ENCODE measurements around the gene DHRS9.

DHRS9 gene

DNA sequence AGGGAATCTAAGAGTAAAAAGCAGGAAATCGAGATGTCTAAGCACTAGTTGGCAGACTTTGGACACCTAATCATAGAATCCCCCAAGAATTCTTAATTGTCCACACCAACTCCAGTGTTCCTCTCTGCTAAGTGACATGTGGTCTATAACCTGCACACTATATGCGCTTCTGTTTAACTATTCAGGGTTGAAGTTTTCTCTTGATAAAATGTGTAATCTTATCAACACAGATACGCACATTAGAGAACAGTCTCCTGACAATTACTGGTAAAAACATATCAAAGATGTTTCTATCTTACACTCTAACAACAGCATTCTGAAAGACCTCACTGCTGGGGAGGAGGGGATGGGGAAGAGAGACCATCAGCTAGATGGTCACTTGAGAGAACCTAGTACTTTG lies 42.1 kb upstream of the DHRS9 start:
- Histone ChIP-seq H3K4me1 (ENCODE audit: low read length) (no peaks in the 10 kb centered on the region), H3K4me3 (ENCODE audit: low read length) (no peak overlapping the region), H3K27me3 (replicated peaks; ENCODE audit: insufficient read depth, low read length) (no peaks in the 10 kb centered on the region), H3K4me2 (ENCODE audit: low read depth, low read length) (no peak overlapping the region), H3K27ac (ENCODE audit: low read length) (no peak overlapping the region), H3K9ac (ENCODE audit: low read length) (no peak overlapping the region), H3K9me2 (replicated peaks; ENCODE audit: insufficient read depth, low read length) (no peaks in the 10 kb centered on the region), H3F3A (ENCODE audit: insufficient read depth, low read length) (no peaks in the 10 kb centered on the region), H3K9me3 (replicated peaks; ENCODE audit: insufficient read depth, low read length) (no peaks in the 10 kb centered on the region), H4K20me1 (ENCODE audit: insufficient read depth, low read length) (no peaks in the 10 kb centered on the region), H2AFZ (ENCODE audit: low read length) (no peak overlapping the region), H3K36me3 (replicated peaks; ENCODE audit: insufficient read depth, low read length) (no peaks in the 10 kb centered on the region), H3K79me2 (ENCODE audit: low read length) (no peaks in the 10 kb centered on the region)
- no peak for TF ChIP-seq EZH2 (optimal IDR thresholded peaks at IDR 0.05; ENCODE audit: low read depth, low read length)
- TF ChIP-seq, protein P1, sequence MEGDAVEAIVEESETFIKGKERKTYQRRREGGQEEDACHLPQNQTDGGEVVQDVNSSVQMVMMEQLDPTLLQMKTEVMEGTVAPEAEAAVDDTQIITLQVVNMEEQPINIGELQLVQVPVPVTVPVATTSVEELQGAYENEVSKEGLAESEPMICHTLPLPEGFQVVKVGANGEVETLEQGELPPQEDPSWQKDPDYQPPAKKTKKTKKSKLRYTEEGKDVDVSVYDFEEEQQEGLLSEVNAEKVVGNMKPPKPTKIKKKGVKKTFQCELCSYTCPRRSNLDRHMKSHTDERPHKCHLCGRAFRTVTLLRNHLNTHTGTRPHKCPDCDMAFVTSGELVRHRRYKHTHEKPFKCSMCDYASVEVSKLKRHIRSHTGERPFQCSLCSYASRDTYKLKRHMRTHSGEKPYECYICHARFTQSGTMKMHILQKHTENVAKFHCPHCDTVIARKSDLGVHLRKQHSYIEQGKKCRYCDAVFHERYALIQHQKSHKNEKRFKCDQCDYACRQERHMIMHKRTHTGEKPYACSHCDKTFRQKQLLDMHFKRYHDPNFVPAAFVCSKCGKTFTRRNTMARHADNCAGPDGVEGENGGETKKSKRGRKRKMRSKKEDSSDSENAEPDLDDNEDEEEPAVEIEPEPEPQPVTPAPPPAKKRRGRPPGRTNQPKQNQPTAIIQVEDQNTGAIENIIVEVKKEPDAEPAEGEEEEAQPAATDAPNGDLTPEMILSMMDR (IDR thresholded peaks at IDR 0.05; ENCODE audit: low read length) = no peak
- no peak for TF ChIP-seq EZH2phosphoT487 (IDR thresholded peaks at IDR 0.05; ENCODE audit: low read length)
- no peak for DNase-seq

- no peaks in the 10 kb centered on the region for H3K4me1 ChIP-seq (ENCODE audit: low read length)
- no peaks in the 10 kb centered on the region for H3K9me2 ChIP-seq (replicated peaks; ENCODE audit: insufficient read depth, low read length)
- H3K9ac ChIP-seq (ENCODE audit: low read length) = no peak overlapping the region
- no peak overlapping the region for H3K4me3 ChIP-seq (ENCODE audit: low read length)
- no peaks in the 10 kb centered on the region for H4K20me1 ChIP-seq (ENCODE audit: insufficient read depth, low read length)
- DNase-seq = no peak
- TF ChIP-seq EZH2phosphoT487 (IDR thresholded peaks at IDR 0.05; ENCODE audit: low read length) (no peak), EZH2 (optimal IDR thresholded peaks at IDR 0.05; ENCODE audit: low read depth, low read length) (no peak)
- TF ChIP-seq, protein P1 (IDR thresholded peaks at IDR 0.05; ENCODE audit: low read length) = no peak
- H2AFZ ChIP-seq (ENCODE audit: low read length) = no peak overlapping the region
- no peaks in the 10 kb centered on the region for H3K27me3 ChIP-seq (replicated peaks; ENCODE audit: insufficient read depth, low read length)
- H3K4me2 ChIP-seq (ENCODE audit: low read depth, low read length) = no peak overlapping the region
- H3K79me2 ChIP-seq (ENCODE audit: low read length) = no peaks in the 10 kb centered on the region
- no peak overlapping the region for H3K27ac ChIP-seq (ENCODE audit: low read length)
- no peaks in the 10 kb centered on the region for H3F3A ChIP-seq (ENCODE audit: insufficient read depth, low read length)
- no peaks in the 10 kb centered on the region for H3K9me3 ChIP-seq (replicated peaks; ENCODE audit: insufficient read depth, low read length)
- no peaks in the 10 kb centered on the region for H3K36me3 ChIP-seq (replicated peaks; ENCODE audit: insufficient read depth, low read length)
Observed at GRCh38 chr2:169029341-169029740, 40.0 kb upstream of the DHRS9 start.

GRCh38 chr2:169031202-169031601 lies 38.2 kb upstream of the DHRS9 start, which contains the start of gene ABCB11:
TSS of gene ABCB11 (minus strand) at chr2:169031324. CDS start at chr2:169018125, 13,199 bp downstream.
- Histone ChIP-seq H3F3A (ENCODE audit: insufficient read depth, low read length) (no peaks in the 10 kb centered on the region), H3K4me2 (ENCODE audit: low read depth, low read length) (no peak within 1 kb of the TSS), H2AFZ (ENCODE audit: low read length) (no peak within 1 kb of the TSS), H3K9me2 (replicated peaks; ENCODE audit: insufficient read depth, low read length) (no peaks in the 10 kb centered on the region), H3K4me3 (ENCODE audit: low read length) (no peak within 1 kb of the TSS), H3K9me3 (replicated peaks; ENCODE audit: insufficient read depth, low read length) (no peaks in the 10 kb centered on the region), H3K27me3 (replicated peaks; ENCODE audit: insufficient read depth, low read length) (no peaks in the 10 kb centered on the region), H3K79me2 (ENCODE audit: low read length) (no peaks in the 10 kb centered on the region), H4K20me1 (ENCODE audit: insufficient read depth, low read length) (no peaks in the 10 kb centered on the region), H3K4me1 (ENCODE audit: low read length) (no peaks in the 10 kb centered on the region), H3K27ac (ENCODE audit: low read length) (no peak within 1 kb of the TSS), H3K9ac (ENCODE audit: low read length) (no peak within 1 kb of the TSS), H3K36me3 (replicated peaks; ENCODE audit: insufficient read depth, low read length) (no peaks in the 10 kb centered on the region)
- no peak for TF ChIP-seq EZH2 (optimal IDR thresholded peaks at IDR 0.05; ENCODE audit: low read depth, low read length)
- no peak for DNase-seq

DNA sequence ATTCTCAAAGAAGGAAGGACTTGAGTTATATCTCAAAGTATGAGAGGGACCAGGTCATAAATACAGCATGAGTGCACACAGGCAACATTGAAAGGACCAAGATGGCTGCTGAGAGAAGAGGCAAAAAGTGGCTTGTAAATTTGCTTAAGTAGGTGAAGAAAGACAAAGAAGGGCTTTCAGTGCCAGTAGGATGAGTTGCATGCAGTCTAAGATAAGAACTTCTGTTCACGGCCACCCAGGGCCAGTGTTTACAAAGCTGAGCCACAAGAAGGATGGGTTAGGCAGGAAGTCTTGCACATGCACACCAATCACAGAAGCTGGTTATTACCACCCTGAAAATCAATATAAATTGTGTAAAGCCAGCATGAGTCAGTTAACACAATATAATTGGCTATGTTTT lies 35.1 kb upstream of the DHRS9 start:
- no peak overlapping the region for H2AFZ ChIP-seq (ENCODE audit: low read length)
- H3K36me3 ChIP-seq (replicated peaks; ENCODE audit: insufficient read depth, low read length) = no peaks in the 10 kb centered on the region
- H3K79me2 ChIP-seq (ENCODE audit: low read length) = no peaks in the 10 kb centered on the region
- H4K20me1 ChIP-seq (ENCODE audit: insufficient read depth, low read length) = no peaks in the 10 kb centered on the region
- H3K9me3 ChIP-seq (replicated peaks; ENCODE audit: insufficient read depth, low read length) = no peaks in the 10 kb centered on the region
- no peaks in the 10 kb centered on the region for H3K27me3 ChIP-seq (replicated peaks; ENCODE audit: insufficient read depth, low read length)
- H3K4me3 ChIP-seq (ENCODE audit: low read length) = no peak overlapping the region
- TF ChIP-seq, protein P1 (IDR thresholded peaks at IDR 0.05; ENCODE audit: low read length) = no peak
- TF ChIP-seq EZH2phosphoT487 (IDR thresholded peaks at IDR 0.05; ENCODE audit: low read length) = no peak
- no peak for TF ChIP-seq EZH2 (optimal IDR thresholded peaks at IDR 0.05; ENCODE audit: low read depth, low read length)
- no peak overlapping the region for H3K9ac ChIP-seq (ENCODE audit: low read length)
- H3K4me2 ChIP-seq (ENCODE audit: low read depth, low read length) = no peak overlapping the region
- DNase-seq = no peak
- no peak overlapping the region for H3K27ac ChIP-seq (ENCODE audit: low read length)
- no peaks in the 10 kb centered on the region for H3F3A ChIP-seq (ENCODE audit: insufficient read depth, low read length)
- H3K4me1 ChIP-seq (ENCODE audit: low read length) = no peaks in the 10 kb centered on the region
- no peaks in the 10 kb centered on the region for H3K9me2 ChIP-seq (replicated peaks; ENCODE audit: insufficient read depth, low read length)
